GM23338 (cell line): ENCODE measurements around the gene AP1M2. TPM values are rescaled to one million over a fixed set of nuclear protein-coding genes. Genes with fewer than 3 reads are reported as not detected.

Experiments used
- microRNA counts: library from miRNA; unstranded; fragments of <30 nt; microRNA quantifications from one replicate; lab custom pipeline; 2017
- microRNA-seq: library from miRNA; unstranded; fragments of <30 nt; microRNA quantifications from one replicate; pipeline ENCODE4, GENCODE V29; 2017
- polyA plus RNA-seq: library from polyadenylated mRNA; unstranded; fragments of >200 nt; fragmentation: Nextera tagmentation; extraction: Ambion mirVana; gene quantifications from 2 replicates; pipeline ENCODE4 v1.2.1, GENCODE V29; 2016
- small RNA-seq: library from RNA; depleted of rRNA; stranded (forward); fragments of <200 nt; gene quantifications from one replicate; pipeline ENCODE3, GENCODE V24; 2014; ENCODE audit warnings: low replicate concordance
- total RNA-seq: library from RNA; depleted of rRNA; stranded (reverse); fragments of >200 nt; shearing (Covaris generic); gene quantifications from 2 replicates; pipeline ENCODE4 v1.2.3, GENCODE V29; 2014; rRNA removed

The AP1M2 gene
- total and polyA plus RNA-seq, 2 experiments from 2014 or later = 128 to 165 TPM

MicroRNAs within 50 kb of the gene (microRNA counts, 767-probe panel; counts per million panel counts)
- microRNA hsa-miR-1238 (lab: Ali Mortazavi, UCI) = not detected

Small RNA genes within 50 kb of the gene (microRNA-seq; reads per million reads assigned to microRNA genes)
- gene MIR1238 = not detected

Small RNA genes within 50 kb of the gene (small RNA-seq; reads per million reads assigned to genes)
- not detected for gene MIR1238
- gene RNU7-140P = not detected

Other genes with a start within 250 kb of the AP1M2 start
- gene ICAM3, start 247.7 kb downstream of the AP1M2 start, total RNA-seq = 9.6 TPM in 2 replicates
- 14.7 and 19.2 TPM in 2 replicates for gene ICAM3, start 247.7 kb downstream of the AP1M2 start, polyA plus RNA-seq
- gene TYK2, start 206.7 kb downstream of the AP1M2 start, total RNA-seq = 22.2 and 29.1 TPM in 2 replicates
- 30.7 and 35.9 TPM in 2 replicates for gene TYK2, start 206.7 kb downstream of the AP1M2 start, polyA plus RNA-seq
- gene CDC37, start 183.8 kb downstream of the AP1M2 start, total RNA-seq = 163 and 183 TPM in 2 replicates
- 270 and 280 TPM in 2 replicates for gene CDC37, start 183.8 kb downstream of the AP1M2 start, polyA plus RNA-seq
- gene PDE4A, start 166.8 kb downstream of the AP1M2 start, total RNA-seq = 5.2 and 5.4 TPM in 2 replicates
- gene PDE4A, start 166.8 kb downstream of the AP1M2 start, polyA plus RNA-seq = 5.2 and 5.4 TPM in 2 replicates
- 71.5 and 77.5 TPM in 2 replicates for gene KEAP1, start 84.0 kb downstream of the AP1M2 start, total RNA-seq
- 46.5 and 57.8 TPM in 2 replicates for gene KEAP1, start 84.0 kb downstream of the AP1M2 start, polyA plus RNA-seq
- gene S1PR5, start 69.9 kb downstream of the AP1M2 start, total RNA-seq = 3.1 and 8.0 TPM in 2 replicates
- gene S1PR5, start 69.9 kb downstream of the AP1M2 start, polyA plus RNA-seq = 4.6 and 4.8 TPM in 2 replicates
- gene ATG4D, start 43.4 kb downstream of the AP1M2 start, total RNA-seq = 53.2 and 55.5 TPM in 2 replicates
- gene ATG4D, start 43.4 kb downstream of the AP1M2 start, polyA plus RNA-seq = 15.1 and 19.1 TPM in 2 replicates
- 23.8 and 25.0 TPM in 2 replicates for gene KRI1, start 21.3 kb downstream of the AP1M2 start, total RNA-seq
- 43.2 and 48.8 TPM in 2 replicates for gene KRI1, start 21.3 kb downstream of the AP1M2 start, polyA plus RNA-seq
- gene CDKN2D, start 18.3 kb downstream of the AP1M2 start, total RNA-seq = 1.4 and 3.2 TPM in 2 replicates
- 4.0 and 5.8 TPM in 2 replicates for gene CDKN2D, start 18.3 kb downstream of the AP1M2 start, polyA plus RNA-seq
- gene SLC44A2, start 38.2 kb upstream of the AP1M2 start, total RNA-seq = 62.2 and 65.0 TPM in 2 replicates
- 41.2 and 43.2 TPM in 2 replicates for gene SLC44A2, start 38.2 kb upstream of the AP1M2 start, polyA plus RNA-seq
- gene ILF3, start 67.0 kb upstream of the AP1M2 start, total RNA-seq = 544 and 573 TPM in 2 replicates
- 616 and 625 TPM in 2 replicates for gene ILF3, start 67.0 kb upstream of the AP1M2 start, polyA plus RNA-seq
- gene QTRT1, start 114.1 kb upstream of the AP1M2 start, total RNA-seq = 54.5 and 61.2 TPM in 2 replicates
- 77.4 and 83.5 TPM in 2 replicates for gene QTRT1, start 114.1 kb upstream of the AP1M2 start, polyA plus RNA-seq
- 107 and 138 TPM in 2 replicates for gene DNM2, start 130.8 kb upstream of the AP1M2 start, total RNA-seq
- gene DNM2, start 130.8 kb upstream of the AP1M2 start, polyA plus RNA-seq = 40.0 and 40.7 TPM in 2 replicates
- 28.5 and 37.2 TPM in 2 replicates for gene TMED1, start 248.9 kb upstream of the AP1M2 start, total RNA-seq
- 27.7 and 29.7 TPM in 2 replicates for gene TMED1, start 248.9 kb upstream of the AP1M2 start, polyA plus RNA-seq